ENCODE results near the gene GLTP.
"Not testable (repeated sequence)": the region's sequence is repeated elsewhere in the genome, so short reads cannot be mapped to it uniquely, and the experiment has no call there.

Gene GLTP, protein sequence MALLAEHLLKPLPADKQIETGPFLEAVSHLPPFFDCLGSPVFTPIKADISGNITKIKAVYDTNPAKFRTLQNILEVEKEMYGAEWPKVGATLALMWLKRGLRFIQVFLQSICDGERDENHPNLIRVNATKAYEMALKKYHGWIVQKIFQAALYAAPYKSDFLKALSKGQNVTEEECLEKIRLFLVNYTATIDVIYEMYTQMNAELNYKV

DNA sequence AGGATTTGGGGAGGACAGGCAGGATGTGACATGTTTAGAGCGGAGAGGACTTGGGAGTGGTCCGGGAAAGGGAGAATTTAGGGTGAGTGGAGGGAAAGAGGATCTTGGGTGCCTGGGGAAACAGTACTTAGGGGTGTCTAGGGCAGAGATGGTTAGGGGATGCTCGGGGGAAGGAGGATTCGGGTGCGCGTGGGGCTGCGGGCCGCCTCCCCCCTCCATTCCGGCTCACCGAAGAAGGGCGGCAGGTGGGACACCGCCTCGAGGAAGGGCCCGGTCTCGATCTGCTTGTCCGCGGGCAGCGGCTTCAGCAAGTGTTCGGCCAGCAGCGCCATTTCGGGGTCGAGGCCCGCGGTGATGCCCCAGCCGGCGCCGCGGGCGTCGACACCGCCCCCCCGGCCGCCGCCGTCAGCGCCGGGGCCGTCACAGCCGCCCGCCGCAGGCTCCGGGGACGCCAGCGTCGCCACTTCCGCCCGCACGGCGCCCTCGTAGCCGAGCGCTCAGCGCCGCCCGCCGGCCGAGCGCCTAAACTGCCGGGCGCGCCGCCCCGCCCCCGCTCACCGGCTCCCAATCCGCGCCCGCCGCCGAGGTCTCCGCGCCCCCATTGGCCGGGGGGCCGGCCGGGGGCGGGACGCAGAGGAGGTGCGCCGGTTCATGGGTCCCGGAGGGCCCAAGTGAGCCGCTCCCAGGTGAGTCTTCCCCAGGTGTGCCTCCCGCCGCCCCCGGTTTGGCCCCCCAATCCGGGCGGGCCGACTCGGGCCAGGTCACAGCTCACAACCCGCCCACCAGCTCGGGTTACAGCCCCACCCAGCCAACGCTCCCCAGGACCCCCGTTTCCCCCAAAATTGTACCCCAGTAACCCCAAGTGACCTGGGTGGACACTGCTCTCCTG is at the start of gene GLTP:
Gene GLTP (minus strand): TSS at position 499 of the 889 bp plus-strand sequence. CDS start 167 bp downstream, at position 332.
- peak within 1 kb of the TSS; percentile 67 for H3K4me3 ChIP-seq (replicated peaks; ENCODE audit: low read depth, low read length)
- TF ChIP-seq, protein P1, sequence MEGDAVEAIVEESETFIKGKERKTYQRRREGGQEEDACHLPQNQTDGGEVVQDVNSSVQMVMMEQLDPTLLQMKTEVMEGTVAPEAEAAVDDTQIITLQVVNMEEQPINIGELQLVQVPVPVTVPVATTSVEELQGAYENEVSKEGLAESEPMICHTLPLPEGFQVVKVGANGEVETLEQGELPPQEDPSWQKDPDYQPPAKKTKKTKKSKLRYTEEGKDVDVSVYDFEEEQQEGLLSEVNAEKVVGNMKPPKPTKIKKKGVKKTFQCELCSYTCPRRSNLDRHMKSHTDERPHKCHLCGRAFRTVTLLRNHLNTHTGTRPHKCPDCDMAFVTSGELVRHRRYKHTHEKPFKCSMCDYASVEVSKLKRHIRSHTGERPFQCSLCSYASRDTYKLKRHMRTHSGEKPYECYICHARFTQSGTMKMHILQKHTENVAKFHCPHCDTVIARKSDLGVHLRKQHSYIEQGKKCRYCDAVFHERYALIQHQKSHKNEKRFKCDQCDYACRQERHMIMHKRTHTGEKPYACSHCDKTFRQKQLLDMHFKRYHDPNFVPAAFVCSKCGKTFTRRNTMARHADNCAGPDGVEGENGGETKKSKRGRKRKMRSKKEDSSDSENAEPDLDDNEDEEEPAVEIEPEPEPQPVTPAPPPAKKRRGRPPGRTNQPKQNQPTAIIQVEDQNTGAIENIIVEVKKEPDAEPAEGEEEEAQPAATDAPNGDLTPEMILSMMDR (IDR thresholded peaks at IDR 0.05; ENCODE audit: low read length, missing control alignments): no peak
- DNase-seq (ENCODE audit: low read depth): peak; percentile 70

DNA sequence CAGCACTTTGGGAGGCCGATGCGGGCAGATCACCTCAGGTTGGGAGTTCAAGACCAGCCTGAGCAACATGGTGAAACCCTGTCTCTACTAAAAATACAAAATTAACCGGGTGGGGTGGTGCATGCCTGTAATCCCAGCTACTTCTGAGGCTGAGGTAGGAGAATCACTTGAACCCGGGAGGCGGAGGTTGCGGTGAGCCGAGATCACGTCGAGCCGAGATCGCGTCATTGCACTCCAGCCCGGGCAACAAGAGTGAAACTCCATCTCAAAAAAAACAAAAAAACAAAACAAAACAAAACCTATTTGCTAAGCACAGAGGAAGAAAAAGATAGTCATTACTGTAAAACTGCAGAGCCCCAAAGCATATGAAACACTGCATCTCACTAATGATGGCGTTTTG is 49.0 kb upstream of the GLTP start:
- H3K4me3 ChIP-seq (replicated peaks; ENCODE audit: low read depth, low read length): not testable (repeated sequence)

DNA sequence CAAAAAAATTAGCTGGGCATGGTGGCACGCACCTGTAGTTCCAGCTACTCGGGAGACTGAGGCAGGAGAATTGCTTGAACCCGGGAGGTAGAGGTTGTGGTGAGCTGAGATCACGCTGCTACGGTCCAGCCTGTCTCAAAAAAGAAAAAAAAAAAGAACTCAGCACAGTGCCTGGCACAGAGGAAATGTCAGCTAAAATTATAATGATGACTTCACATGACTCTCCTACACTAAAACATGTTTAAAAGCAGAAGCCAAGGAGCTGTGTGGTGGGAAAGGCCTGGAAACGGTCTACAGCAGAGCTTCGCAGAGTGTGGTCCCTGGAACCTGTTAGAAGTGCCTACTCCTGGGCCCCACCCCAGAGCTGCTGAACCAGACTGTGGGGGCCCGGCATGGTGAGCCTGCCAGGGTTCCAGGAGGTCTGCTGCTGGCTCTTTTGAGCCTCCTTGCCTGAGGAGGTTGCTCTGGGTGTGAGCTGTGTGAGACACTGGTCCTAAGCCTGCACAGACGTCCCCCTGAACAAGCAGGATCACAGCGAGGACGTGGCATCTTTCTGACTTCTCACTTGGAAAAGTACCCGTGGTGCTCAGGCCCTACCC is 47.8 kb upstream of the GLTP start:
- TF ChIP-seq, protein P1 (IDR thresholded peaks at IDR 0.05; ENCODE audit: low read length, missing control alignments): no peak

More for the DNA sequence above, 49.0 kb upstream of the GLTP start:
- DNase-seq (ENCODE audit: low read depth): not testable (repeated sequence)

DNA sequence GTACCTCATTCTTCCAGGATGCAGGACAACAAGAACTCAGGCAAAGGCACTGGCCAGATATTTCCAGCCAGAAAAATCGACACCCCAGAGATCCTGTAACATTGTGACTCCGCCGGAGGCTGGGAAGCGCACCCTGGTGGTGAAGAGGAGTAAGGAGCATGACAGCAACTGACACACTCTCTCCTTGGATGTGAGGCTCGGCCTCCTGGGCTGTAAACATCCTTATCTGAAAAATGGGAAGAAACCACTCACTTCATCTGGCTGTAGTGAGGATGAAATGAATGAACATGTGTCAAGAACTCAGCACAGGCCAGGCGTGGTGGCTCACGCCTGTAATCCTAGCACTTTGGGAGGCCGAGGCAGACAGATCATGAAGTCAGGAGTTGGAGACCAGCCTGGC is 47.3 kb upstream of the GLTP start:
- no peak overlapping the region for H3K4me3 ChIP-seq (replicated peaks; ENCODE audit: low read depth, low read length)
- peak; percentile 57 for DNase-seq (ENCODE audit: low read depth)
- TF ChIP-seq, protein P1 (IDR thresholded peaks at IDR 0.05; ENCODE audit: low read length, missing control alignments): peak; percentile 85

More for the DNA sequence above, 47.8 kb upstream of the GLTP start:
- no peak for DNase-seq (ENCODE audit: low read depth)
- H3K4me3 ChIP-seq (replicated peaks; ENCODE audit: low read depth, low read length): no peak overlapping the region

DNA sequence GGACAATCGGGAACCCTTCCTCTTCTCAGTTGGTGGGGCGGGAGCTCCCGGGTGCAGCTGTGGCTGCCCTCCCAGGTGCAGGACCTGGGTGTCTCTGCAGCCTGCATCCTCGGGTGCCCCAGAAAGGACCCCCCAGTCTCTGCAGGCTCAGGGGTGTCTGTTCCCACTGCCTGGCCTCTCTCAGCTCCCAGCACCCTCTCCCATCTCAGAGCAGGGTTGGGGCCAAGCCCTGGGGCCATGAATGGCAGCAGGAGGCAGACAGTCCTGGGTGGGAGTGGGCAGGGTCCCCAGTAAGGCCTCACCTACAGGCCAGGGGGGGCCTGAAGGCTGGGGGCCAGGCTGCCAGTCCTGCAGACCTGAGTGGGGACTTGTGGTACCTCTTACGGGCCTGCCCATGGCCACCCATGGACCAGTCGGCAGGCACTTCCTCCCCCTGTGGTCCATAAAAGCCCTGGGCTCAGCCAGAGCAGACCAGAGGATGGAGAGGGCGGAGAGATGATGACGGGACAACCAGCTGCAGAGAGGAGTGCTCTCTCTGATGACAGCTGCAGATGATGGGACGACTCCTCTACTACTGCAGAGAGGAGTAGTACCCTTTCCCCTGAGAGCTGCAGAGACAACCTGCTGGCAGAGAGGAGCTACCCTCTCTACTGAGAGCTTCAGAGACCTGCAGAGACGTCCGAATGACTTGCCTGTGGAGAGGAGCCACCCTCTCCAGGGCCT is 46.3 kb upstream of the GLTP start:
- no peak overlapping the region for H3K4me3 ChIP-seq (replicated peaks; ENCODE audit: low read depth, low read length)
- no peak for DNase-seq (ENCODE audit: low read depth)
- TF ChIP-seq, protein P1 (IDR thresholded peaks at IDR 0.05; ENCODE audit: low read length, missing control alignments): no peak

DNA sequence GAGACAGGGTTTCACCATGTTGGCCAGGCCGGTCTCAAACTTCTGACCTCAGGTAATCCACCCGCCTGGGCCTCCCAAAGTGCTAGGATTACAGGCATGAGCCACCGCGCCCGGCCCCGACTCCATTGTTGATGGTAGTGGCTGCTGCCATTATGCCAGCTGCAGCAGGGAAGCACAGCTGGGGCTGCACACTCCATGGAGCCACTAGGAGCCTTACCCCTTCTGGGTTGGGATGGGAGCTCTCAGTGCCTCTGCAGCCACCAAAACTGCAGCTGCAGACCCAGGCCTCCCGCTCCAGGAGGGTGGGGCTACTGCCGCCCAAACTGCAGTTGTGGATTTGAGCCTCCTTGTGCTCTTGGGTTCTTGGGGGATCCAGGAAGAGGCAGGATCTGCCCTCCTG is 45.7 kb upstream of the GLTP start:
- H3K4me3 ChIP-seq (replicated peaks; ENCODE audit: low read depth, low read length): no peak overlapping the region
- no peak for DNase-seq (ENCODE audit: low read depth)
- TF ChIP-seq, protein P1 (IDR thresholded peaks at IDR 0.05; ENCODE audit: low read length, missing control alignments): no peak
